ENCODE results near the gene PAX4.

Gene PAX4

GRCh38 chr7:127628445-127628844 is 10.5 kb upstream of the PAX4 start:
- peak; percentile 9 for DNase-seq (ENCODE audit: low spot score)

- DNase-seq (ENCODE audit: low spot score) = no peak
Observed at GRCh38 chr7:127625331-127625730, 7.4 kb upstream of the PAX4 start.

DNA sequence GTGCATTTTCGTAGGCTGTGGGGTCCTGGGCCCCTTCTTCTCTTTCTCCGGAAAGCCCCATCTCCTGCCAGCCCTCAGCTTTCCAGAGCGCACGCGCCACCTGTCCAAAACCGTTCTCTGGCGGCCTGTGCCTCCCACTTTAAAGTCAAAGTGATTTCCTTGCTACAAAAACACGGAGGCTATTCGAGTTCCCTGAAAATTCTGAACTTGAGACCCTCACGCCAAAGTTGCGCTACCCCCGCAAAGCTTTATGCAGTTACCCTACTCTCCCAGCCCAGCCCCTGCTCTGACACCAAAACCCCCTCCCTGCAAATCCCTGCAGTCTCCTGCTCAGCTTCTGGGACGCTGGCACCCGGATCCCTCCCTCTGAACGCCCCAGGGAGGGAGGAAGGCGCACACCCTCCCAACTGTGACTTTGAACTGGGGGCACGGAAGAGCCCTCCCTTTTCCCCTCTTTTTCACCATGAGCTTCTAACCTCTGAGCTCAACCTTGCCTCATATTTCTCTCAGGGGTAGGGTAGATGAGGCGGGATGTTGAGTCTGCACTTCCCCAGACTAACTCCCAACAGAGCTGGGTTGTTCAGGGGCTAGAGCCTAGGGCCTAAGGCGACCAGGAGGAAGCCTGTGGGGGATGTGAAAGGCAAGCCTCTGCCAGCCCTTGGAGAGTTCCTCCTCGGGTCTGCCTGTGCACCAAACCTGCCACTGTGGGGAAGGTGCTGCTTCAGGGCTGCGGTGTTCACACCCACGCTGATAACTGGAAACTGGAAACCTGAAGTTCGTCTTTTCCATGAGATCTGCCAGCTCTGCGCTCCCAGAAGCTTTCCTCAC is 2.7 kb upstream of the PAX4 start:
- DNase-seq (ENCODE audit: low spot score) = peak; percentile 13

GRCh38 chr7:127619681-127620405 is 1.9 kb upstream of the PAX4 start:
- peak; percentile 8 for DNase-seq (ENCODE audit: low spot score)

DNA sequence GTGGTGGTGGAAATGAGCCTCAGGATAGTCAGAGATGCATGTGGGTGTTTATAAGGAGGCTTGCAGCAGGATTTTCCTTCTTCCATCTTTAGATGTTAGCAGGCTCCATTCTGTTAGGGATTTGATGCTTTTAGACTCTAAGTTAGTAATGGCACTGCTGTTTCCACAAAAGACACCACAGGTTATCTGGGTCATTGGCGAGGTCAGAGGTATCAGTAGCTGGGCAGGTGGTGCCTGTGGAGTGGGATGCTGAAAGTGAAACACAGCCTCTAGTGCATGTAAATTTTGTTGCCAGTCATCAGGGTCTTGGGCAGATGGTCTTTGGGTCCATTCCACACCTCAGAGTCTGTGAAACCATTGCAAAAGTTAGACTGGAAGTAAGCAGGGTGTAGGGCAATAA is 833 bp upstream of the PAX4 start:
- DNase-seq (ENCODE audit: low spot score) = no peak

DNA sequence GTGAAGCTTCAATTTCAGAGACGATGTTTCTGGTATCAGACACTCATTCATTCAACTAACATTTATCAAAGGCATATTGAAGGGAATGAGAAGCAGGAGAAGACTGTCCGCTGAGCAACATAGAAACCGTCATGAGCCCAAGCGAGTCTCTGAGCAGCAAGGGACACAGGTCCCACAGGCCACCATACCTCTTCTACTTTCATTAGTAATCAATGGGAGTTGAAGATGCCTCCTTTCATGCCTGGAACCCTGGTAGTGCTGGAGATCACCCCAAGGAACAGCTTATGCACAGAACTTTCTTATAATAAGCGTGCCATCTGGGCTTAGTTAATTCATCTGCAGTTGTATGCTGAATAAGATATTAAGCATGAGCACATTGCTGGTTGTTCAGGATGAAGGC is 1.2 kb downstream of the PAX4 start:
- no peak for DNase-seq (ENCODE audit: low spot score)

DNA sequence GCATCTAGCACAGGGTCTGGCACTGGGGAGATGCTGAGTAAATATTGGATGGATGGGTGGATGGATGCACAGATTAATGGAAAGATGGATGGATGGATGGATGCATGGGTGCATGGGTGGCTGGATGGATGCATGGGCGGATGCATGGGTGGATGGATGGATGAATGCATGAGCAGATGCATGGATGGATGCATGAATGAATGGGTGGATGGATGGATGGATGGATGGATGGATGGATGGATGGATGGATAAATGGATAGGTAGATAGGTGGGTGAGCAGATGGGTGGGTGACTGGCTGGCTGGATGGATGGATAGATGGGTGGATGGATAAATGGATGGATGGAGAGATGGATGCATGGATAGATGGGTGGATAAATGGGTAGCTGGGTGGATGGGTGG is 5.7 kb downstream of the PAX4 start:
- no peak for DNase-seq (ENCODE audit: low spot score)

DNA sequence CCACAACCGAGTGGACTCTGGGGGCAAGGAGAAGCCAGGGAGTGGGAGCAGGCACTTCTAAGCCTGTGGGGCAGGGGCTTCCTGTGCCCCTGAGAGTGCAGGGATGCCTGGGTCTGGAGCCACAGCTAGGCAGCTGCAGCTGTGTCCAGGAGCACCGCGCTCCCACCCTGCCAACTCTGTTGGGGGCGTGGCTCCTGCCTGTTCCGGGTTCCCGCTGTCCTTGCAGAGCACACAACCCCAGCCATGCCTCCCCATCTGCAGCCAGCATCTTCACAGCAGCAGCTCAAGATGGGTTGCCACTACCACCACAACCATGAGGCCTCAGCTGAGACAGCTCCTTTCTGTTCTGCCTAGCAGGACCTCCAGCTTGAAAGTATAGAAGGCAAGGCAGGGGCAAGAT is 8.6 kb downstream of the PAX4 start:
- DNase-seq (ENCODE audit: low spot score) = no peak

DNA sequence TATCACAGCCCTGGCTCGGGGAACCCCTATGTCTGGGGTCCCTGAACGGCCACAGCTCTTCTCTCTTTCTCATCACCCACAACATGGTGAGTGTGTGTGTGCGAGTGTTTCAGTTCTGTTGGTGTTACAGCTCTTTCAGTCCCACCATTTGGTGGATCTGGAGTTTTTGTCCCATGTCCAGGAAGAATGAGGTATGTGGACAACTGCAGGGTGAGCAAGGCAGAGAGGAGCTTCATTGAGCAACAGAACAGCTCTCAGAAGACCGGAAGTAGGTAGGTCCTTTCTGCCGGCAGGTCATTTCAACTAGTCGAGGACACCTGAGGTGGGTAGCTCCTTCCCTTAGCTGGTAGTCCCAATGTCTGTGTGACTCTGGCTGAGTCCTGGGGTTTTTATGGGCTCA is 9.5 kb downstream of the PAX4 start:
- DNase-seq (ENCODE audit: low spot score) = no peak

DNA sequence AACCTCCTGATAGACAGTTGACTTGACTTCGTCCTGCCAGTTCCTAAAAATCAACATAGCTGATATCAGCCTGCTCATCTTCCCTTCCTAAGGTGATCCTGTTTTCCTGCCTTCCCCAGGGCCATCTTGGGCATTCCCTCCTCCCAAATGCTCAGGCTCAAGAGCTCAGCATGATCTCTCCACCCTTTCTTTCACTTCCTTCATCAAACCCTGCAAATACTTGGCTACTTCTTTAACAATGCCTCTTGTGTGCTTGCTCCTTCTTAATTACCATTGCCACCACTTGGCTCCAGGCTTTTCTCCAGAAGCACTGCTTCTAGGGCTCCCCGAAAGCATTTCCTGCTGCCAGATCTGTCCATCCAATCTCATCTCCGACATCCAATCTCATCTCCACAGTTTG is 17.1 kb downstream of the PAX4 start:
- no peak for DNase-seq (ENCODE audit: low spot score)

GRCh38 chr7:127598318-127598717 is 19.6 kb downstream of the PAX4 start:
- no peak for DNase-seq (ENCODE audit: low spot score)

GRCh38 chr7:127595737-127596136 is 22.2 kb downstream of the PAX4 start:
- no peak for DNase-seq (ENCODE audit: low spot score)

- DNase-seq (ENCODE audit: low spot score) = no peak
Observed at GRCh38 chr7:127594490-127594889, 23.5 kb downstream of the PAX4 start.

- no peak for DNase-seq (ENCODE audit: low spot score)
Observed at GRCh38 chr7:127592550-127592949, 25.4 kb downstream of the PAX4 start.

DNA sequence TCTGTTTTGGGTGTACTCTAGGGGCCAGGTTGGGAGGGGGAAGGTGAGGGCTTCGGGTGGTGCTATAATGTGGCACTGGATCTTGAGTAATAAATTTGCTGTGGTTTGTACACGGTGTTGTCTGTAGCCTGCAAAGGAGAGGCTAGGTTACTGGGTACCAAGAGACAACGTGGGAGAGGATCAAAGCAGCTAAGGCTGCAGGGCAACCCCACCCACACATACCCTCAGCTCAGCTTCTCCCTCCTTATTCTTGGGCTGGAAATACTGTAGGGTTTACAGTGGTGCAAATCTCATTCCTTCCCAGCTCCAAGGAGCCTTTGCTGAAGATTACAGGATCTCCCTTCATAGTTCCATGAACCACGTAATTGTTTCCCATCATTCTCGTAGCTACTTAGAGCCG is 26.4 kb downstream of the PAX4 start:
- no peak for DNase-seq (ENCODE audit: low spot score)

DNA sequence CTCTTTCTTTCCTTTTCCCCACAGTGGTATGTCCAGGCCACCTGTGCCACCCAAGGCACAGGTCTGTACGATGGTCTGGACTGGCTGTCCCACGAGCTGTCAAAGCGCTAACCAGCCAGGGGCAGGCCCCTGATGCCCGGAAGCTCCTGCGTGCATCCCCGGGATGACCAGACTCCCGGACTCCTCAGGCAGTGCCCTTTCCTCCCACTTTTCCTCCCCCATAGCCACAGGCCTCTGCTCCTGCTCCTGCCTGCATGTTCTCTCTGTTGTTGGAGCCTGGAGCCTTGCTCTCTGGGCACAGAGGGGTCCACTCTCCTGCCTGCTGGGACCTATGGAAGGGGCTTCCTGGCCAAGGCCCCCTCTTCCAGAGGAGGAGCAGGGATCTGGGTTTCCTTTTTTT is 26.8 kb downstream of the PAX4 start:
- DNase-seq (ENCODE audit: low spot score) = no peak

DNA sequence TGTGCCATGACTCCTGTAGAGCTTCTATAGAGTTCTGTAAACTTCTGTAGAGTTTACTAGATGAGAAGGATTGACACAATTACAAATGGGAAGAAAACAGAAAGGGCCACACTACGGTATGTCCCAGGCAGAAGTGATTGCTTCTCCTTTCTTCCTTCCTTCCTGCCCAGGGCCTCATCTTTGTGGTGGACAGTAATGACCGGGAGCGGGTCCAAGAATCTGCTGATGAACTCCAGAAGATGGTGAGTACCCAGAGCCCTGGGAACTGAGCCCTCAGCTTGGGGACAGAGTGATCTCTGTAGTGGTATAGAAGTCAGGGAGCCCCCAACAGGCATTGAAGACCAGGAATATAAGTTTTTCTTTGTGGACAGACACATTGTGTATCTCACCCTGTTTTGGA is 28.0 kb downstream of the PAX4 start:
- DNase-seq (ENCODE audit: low spot score) = no peak

DNA sequence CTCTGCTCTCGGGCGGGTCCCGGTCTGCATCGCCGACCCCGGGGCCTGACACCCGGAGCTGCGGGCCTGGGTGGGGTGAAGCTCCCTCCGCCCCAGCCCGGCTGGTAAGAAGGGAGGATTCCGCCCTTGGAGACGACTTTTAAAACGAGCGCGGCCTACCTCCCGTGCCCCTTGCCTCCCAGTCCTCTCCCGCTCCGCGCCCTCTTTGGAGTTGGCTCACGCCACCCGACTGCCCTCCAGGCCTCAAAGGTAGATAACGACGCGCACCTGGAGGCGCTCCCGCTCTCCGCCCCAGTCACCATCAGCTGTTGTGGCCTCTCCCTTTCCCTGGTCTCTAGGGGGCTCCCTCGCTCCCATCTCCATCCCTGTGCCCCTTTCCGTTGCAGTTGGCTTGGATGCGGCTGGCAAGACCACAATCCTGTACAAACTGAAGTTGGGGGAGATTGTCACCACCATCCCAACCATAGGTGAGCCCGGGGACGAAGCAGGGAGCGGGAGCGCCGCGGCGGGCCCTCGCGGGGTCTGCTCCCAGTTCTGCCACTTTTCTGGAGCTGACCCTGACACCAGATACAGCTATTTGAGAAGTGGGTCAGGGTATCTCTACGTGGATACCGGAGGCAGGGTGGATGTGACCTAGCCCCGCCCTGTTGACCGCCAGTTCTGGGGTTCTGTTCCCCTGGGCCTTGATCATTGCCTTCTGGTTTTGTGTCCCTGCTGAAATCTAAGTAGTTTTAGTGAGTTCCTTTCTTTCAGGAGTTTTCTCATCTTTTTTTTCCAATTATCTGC is 29.1 kb downstream of the PAX4 start:
- peak; percentile 71 for DNase-seq (ENCODE audit: low spot score)

DNA sequence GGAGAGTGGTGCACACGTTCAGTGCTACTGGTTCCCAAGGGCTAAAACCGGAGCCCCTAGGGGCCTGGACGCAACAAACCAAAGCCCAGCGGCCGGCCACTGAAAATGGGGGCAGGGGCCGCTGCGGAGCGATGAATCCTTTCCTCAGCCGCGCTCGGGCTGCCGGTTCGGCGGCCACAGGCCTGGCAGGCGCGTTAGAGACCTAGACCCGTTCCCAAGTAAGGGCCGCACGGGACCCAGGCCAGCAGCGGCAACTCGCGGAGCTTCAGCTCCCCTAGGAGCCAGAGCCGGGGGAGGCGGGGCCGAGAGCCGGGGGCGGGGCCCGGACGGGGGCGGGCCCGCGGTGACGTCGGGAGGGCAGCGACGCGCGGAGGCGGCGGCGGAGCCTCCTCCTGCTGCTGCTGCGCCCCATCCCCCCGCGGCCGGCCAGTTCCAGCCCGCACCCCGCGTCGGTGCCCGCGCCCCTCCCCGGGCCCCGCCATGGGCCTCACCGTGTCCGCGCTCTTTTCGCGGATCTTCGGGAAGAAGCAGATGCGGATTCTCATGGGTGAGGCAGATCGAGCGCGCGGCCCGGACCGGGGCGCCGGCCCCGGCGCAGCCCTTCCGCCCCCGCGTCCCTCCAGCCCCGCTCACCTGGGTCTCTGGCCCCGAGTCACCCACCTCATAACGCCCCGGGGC is 29.8 kb downstream of the PAX4 start, which contains the start of gene ARF5:
Gene ARF5 (plus strand): TSS at position 393 of the 678 bp plus-strand sequence. CDS start 88 bp downstream, at position 481.
- DNase-seq (ENCODE audit: low spot score) = peak; percentile 98

DNA sequence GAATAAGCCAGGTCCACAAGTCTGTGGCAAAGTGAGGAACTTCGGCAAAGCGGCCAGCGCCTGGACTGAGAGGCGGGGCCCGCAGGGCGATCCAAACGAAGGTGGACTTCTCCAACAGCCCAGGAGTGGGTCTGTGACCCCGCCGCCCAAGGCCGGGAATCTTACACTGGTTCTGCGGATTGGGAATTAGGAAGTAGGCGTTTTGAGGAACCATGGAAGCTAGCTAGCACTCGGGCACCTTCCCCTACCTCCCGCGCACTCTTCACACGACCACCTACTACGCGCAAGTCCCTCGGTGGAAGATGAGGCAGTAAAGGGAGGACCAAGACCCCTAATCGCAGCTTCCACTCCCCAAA is 30.3 kb downstream of the PAX4 start:
- DNase-seq (ENCODE audit: low spot score) = no peak

- DNase-seq (ENCODE audit: low spot score) = no peak
Observed at GRCh38 chr7:127586346-127586745, 31.6 kb downstream of the PAX4 start.

All from AG20443 (cell line).